Small intestine (tissue), 7 donors: ENCODE data around the gene CROCC. TPM values are rescaled to one million over a fixed set of nuclear protein-coding genes. Genes with fewer than 3 reads are reported as not detected.
A peak's percentile ranks its signal among the peaks of the same experiment; 100 is the strongest.

ENCODE experiments used
- DNase-seq, 2 donors: peaks; one replicate each; pipeline versions ENCODE4 v3.0.0 to v3.0.0-alpha.2; 2013
- FAIRE-seq: peaks from 2 replicates; lab custom pipeline; 2012; peaks lifted over from hg19 to GRCh38; lab: Jason Lieb, UNC
- H3K27ac ChIP-seq, 3 donors: one replicate each; pipeline ENCODE4 v1.5.1; 2013; ENCODE audit warnings: low read length in 2 of 3, mild to moderate bottlenecking in 2 of 3, control low read depth in 1 of 3, inconsistent platforms in 1 of 3, low read depth in 1 of 3, moderate library complexity in 1 of 3
- H3K27me3 ChIP-seq, 3 donors: one replicate each; pipeline ENCODE4 v1.6.1; 2013; ENCODE audit warnings: low read length in 3 of 3, inconsistent platforms in 1 of 3; ENCODE audit not compliant: control insufficient read depth in 3 of 3, insufficient read depth in 3 of 3
- H3K36me3 ChIP-seq, 3 donors: one replicate each; pipeline ENCODE4 v1.6.1; 2013; ENCODE audit warnings: low read length in 3 of 3, inconsistent platforms in 1 of 3, low read depth in 1 of 3, mild to moderate bottlenecking in 1 of 3, moderate library complexity in 1 of 3; ENCODE audit not compliant: control insufficient read depth in 3 of 3, insufficient read depth in 2 of 3
- H3K4me1 ChIP-seq, 3 donors: one replicate each; pipeline ENCODE4 v1.6.1; 2013; ENCODE audit warnings: low read length in 2 of 3, inconsistent platforms in 1 of 3, low read depth in 1 of 3, mild to moderate bottlenecking in 1 of 3, moderate library complexity in 1 of 3; ENCODE audit not compliant: control insufficient read depth in 3 of 3, insufficient read depth in 2 of 3
- H3K4me3 ChIP-seq, 3 donors: one replicate each; pipeline ENCODE4 v1.5.1; 2013; ENCODE audit warnings: low read length in 3 of 3, control low read depth in 1 of 3, inconsistent platforms in 1 of 3, low read depth in 1 of 3, mild to moderate bottlenecking in 1 of 3, moderate library complexity in 1 of 3
- H3K9me3 ChIP-seq, 2 donors: one replicate each; pipeline ENCODE4 v1.6.1; 2013; ENCODE audit warnings: low read depth in 1 of 2, low read length in 1 of 2; ENCODE audit not compliant: control insufficient read depth in 2 of 2, insufficient read depth in 1 of 2
- WGBS, 3 donors: extraction: QIAGEN DNeasy Blood & Tissue Kit; methylation state at CpG; one replicate each; pipeline ENCODE4 v1.1.7; 2013; 5-methylcytosine and 5-hydroxymethylcytosine counted together
- polyA plus RNA-seq, 4 donors: library from polyadenylated mRNA; stranded (reverse) in 3 of 4; unstranded in 1 of 4; fragments of 200-250 nt in 3 of 4; fragments of 120-200 nt in 1 of 4; gene quantifications; one replicate each; pipeline versions ENCODE4 v1.2.1 to v1.2.3, GENCODE V29; 2013
- donor health status: healthy with polysubstance abuse.
- donor health status: control.
- donor health status: control.
- donor health status: Bipolar disorder and iron deficiency.
- donor health status: healthy.

CROCC gene
- polyA plus RNA-seq, 4 donors, result 2.7 to 19.6 (median 10.2) TPM

GRCh38 chr1:16969651-16970050 lies 47.9 kb downstream of the CROCC start:
- Histone ChIP-seq H3K4me3 (no peak overlapping the region), H3K36me3 (peaks cover 0 to 66% (median 2%) of the 10 kb centered on the region in 3 donors), H3K4me1 (peaks cover 0 to 8% (median 2%) of the 10 kb centered on the region in 3 donors), H3K9me3 (no peaks in the 10 kb centered on the region), H3K27ac (no peak overlapping the region), H3K27me3 (no peaks in the 10 kb centered on the region)
- DNase-seq (no peak), FAIRE-seq (no peak)
- 82 to 90% (median 85%) methylated on average over 12 of the region's 12 CpGs for WGBS, 3 donors

DNA sequence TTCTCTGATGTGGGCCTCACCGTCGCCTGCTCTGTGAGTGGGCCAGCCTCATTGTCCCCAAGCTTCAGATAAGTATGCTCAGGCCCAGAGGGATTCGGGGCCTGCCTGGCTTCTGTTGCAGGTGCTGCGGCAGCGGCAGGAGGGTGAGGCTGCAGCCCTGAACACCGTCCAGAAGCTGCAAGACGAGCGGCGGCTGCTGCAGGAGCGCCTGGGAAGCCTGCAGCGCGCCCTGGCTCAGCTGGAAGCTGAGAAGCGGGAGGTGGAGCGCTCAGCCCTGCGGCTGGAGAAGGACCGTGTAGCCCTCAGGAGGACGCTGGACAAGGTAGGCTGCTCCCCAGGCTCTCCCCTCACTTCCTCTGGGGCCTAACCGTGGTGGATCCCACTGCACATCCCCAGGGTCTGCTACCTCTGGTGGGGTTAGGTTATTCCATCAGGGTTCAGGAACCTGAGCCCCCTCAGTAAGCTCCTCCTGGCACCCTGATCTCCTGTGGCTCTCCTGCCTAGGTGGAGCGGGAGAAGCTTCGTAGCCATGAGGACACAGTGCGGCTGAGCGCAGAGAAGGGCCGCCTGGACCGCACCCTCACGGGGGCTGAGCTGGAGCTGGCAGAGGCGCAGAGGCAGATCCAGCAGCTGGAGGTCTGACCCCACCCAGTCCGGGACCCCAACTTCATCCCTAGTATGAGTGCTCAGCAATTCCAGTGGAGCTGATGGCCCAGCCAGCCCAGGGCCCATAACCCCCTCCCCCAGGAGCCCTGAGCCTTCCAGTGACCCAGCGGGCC lies 48.6 kb downstream of the CROCC start:
- DNase-seq, result no peak
- peaks cover 0 to 8% (median 2%) of the 10 kb centered on the region in 3 donors for H3K4me1 ChIP-seq
- no peak for FAIRE-seq
- H3K36me3 ChIP-seq, result peaks cover 0 to 68% (median 2%) of the 10 kb centered on the region in 3 donors
- no peaks in the 10 kb centered on the region for H3K27me3 ChIP-seq
- H3K9me3 ChIP-seq, result no peaks in the 10 kb centered on the region
- H3K27ac ChIP-seq, result no peak overlapping the region
- H3K4me3 ChIP-seq, result no peak overlapping the region
- WGBS, 3 donors, result 93 to 97% (median 94%) methylated on average over 28 of the region's 28 CpGs

DNA sequence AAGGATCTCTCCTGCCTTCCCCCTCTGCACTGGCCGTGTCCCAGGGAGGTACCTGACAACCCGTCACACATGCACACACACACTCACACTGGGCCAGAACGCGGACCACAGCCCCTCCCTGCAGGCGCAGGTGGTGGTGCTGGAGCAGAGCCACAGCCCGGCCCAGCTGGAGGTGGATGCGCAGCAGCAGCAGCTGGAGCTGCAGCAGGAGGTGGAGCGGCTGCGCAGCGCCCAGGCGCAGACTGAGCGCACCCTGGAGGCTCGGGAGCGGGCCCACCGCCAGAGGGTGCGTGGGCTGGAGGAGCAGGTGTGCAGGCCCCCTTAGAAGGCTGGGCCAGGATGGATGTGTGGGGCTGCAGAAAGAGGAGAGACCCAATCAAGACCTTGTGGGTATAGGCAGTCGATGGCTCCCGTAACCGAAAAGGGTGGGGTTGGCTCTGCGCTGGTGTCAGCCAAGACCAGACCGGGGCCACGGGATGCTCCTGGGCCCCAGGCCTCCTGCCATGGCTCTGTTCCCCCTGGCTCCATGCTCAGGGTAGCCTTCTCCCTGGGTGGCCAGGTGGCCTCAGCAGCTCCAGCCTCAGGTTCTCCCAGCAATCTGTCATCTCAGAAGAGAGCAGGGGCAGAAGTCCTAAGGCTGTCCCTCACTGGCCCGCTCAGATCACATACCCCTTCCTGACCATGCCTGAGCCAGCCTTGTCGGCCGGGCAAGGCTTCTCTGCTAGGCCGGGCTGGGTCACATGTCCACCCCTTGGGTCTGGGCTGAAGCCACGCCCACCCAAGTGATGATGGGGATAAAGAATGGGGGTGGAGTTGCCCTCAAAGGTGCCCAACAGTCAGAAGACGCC lies 49.8 kb downstream of the CROCC start:
- peaks cover 0 to 8% (median 2%) of the 10 kb centered on the region in 3 donors for H3K4me1 ChIP-seq
- FAIRE-seq (no peak), DNase-seq (peak; percentile 20 to 32)
- no peak overlapping the region for H3K27ac ChIP-seq
- 25 to 65% (median 40%) methylated on average over 25 to 28 of the region's 28 CpGs for WGBS, 3 donors
- no peaks in the 10 kb centered on the region for H3K9me3 ChIP-seq
- H3K27me3 ChIP-seq, result no peaks in the 10 kb centered on the region
- H3K36me3 ChIP-seq, result peaks cover 0 to 70% (median 0%) of the 10 kb centered on the region in 3 donors
- H3K4me3 ChIP-seq, result no peak overlapping the region

GRCh38 chr1:16972189-16972895 lies 50.6 kb downstream of the CROCC start:
- FAIRE-seq, result no peak
- Histone ChIP-seq H3K4me1 (peaks cover 0 to 11% (median 1%) of the 10 kb centered on the region in 3 donors), H3K27me3 (no peaks in the 10 kb centered on the region), H3K27ac (no peak overlapping the region), H3K4me3 (no peak overlapping the region), H3K36me3 (peaks cover 0 to 74% (median 0%) of the 10 kb centered on the region in 3 donors), H3K9me3 (no peaks in the 10 kb centered on the region)
- DNase-seq, result no peak
- 76 to 83% (median 78%) methylated on average over 11 of the region's 11 CpGs for WGBS, 3 donors

GRCh38 chr1:16973215-16973614 lies 51.5 kb downstream of the CROCC start:
- H3K36me3 ChIP-seq, result peaks cover 0 to 76% (median 0%) of the 10 kb centered on the region in 3 donors
- WGBS, 3 donors, result 77 to 81% (median 77%) methylated on average over 9 of the region's 9 CpGs
- H3K4me1 ChIP-seq, result peaks cover 0 to 14% (median 0%) of the 10 kb centered on the region in 3 donors
- H3K4me3 ChIP-seq, result no peak overlapping the region
- no peak for FAIRE-seq
- no peaks in the 10 kb centered on the region for H3K9me3 ChIP-seq
- no peak overlapping the region for H3K27ac ChIP-seq
- no peak for DNase-seq
- no peaks in the 10 kb centered on the region for H3K27me3 ChIP-seq

DNA sequence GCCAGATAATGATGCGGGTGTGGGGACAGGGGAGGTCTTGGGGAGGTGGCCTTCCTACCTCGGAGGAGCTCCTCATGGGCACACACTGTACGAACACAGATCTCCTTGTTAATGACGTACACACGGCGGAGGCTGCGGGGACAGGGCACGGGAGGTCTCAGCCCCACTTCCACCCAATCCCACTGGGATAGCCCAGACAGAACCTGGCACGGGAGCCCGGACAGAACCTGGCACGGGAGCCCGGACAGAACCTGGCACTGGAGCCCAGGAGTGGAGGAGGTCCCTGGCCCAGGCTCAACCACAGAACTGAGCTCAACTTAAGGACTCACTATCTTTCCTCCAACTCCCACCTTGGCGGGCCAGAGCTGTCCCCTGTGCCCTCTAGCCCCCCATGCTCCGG lies 53.5 kb downstream of the CROCC start:
- Histone ChIP-seq H3K9me3 (no peaks in the 10 kb centered on the region), H3K4me1 (peaks cover 0 to 29% (median 0%) of the 10 kb centered on the region in 3 donors), H3K27ac (no peak overlapping the region), H3K36me3 (peaks cover 0 to 68% (median 0%) of the 10 kb centered on the region in 3 donors), H3K4me3 (no peak overlapping the region), H3K27me3 (no peaks in the 10 kb centered on the region)
- DNase-seq (no peak), FAIRE-seq (no peak)
- 79 to 89% (median 82%) methylated on average over 14 of the region's 14 CpGs for WGBS, 3 donors

DNA sequence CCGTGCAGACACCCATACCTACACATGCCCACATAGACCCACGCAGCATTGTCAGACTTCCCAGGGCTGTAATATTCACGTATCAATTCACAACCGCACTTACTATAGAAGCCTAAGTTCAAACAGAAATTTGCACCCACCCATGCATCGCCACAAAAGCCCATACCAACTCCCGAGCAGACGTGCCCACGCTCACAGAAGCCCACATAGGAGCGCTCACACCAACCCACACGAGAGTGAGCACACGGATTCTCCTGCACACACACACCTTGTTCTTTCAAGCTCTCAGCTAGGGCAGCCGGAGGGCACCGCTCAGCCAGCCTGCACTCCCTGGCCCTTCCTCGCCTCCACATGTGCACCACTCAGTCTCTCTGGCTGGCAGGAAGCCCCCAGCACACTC lies 54.1 kb downstream of the CROCC start:
- 83 to 85% (median 83%) methylated on average over 14 of the region's 14 CpGs for WGBS, 3 donors
- Histone ChIP-seq H3K27me3 (no peaks in the 10 kb centered on the region), H3K4me1 (peaks cover 0 to 32% (median 0%) of the 10 kb centered on the region in 3 donors), H3K9me3 (no peaks in the 10 kb centered on the region), H3K4me3 (no peak overlapping the region), H3K27ac (no peak overlapping the region), H3K36me3 (peaks cover 0 to 62% (median 0%) of the 10 kb centered on the region in 3 donors)
- DNase-seq (no peak), FAIRE-seq (no peak)

- no peak for FAIRE-seq
- Histone ChIP-seq H3K27me3 (peaks cover 0 to 4% (median 0%) of the 10 kb centered on the region in 3 donors), H3K4me3 (no peak overlapping the region), H3K36me3 (peaks cover 0 to 53% (median 0%) of the 10 kb centered on the region in 3 donors), H3K27ac (no peak overlapping the region), H3K9me3 (no peaks in the 10 kb centered on the region), H3K4me1 (peaks cover 0 to 34% (median 0%) of the 10 kb centered on the region in 3 donors)
- no peak for DNase-seq
- 83 to 88% (median 84%) methylated on average over 16 of the region's 16 CpGs for WGBS, 3 donors
Measured at GRCh38 chr1:16976966-16977365, 55.2 kb downstream of the CROCC start.
